Colonic mucosa (tissue), 4 donors: Measurements from ENCODE around the gene FAM217A. TPM values are rescaled to one million over a fixed set of nuclear protein-coding genes. Genes with fewer than 3 reads are reported as not detected.
A peak's percentile ranks its signal among the peaks of the same experiment; 100 is the strongest.

Experiments
- DNase-seq: peaks from one replicate; pipeline ENCODE4 v3.0.0-alpha.2; 2020
- H3K27ac ChIP-seq: fragments of 200-600 bp; one replicate; pipeline ENCODE4 v1.8.0; 2021
- H3K27me3 ChIP-seq: fragments of 200-600 bp; one replicate; pipeline ENCODE4 v1.8.0; 2021
- H3K36me3 ChIP-seq: fragments of 200-600 bp; one replicate; pipeline ENCODE4 v1.8.0; 2021
- H3K4me1 ChIP-seq: fragments of 200-600 bp; one replicate; pipeline ENCODE4 v1.8.0; 2021; ENCODE audit warnings: mild to moderate bottlenecking
- H3K4me3 ChIP-seq: fragments of 200-600 bp; one replicate; pipeline ENCODE4 v1.8.0; 2021
- H3K9ac ChIP-seq, 2 donors: one replicate each; pipeline ENCODE4 v1.7.0; 2013; ENCODE audit warnings: control low read depth in 2 of 2, low read depth in 2 of 2, low read length in 2 of 2
- H3K9me3 ChIP-seq: fragments of 200-600 bp; one replicate; pipeline ENCODE4 v1.8.0; 2021
- intact Hi-C: fragments of 100-400 bp; cut with DNase I; formaldehyde crosslinking; loops from one replicate; pipeline ENCODE4 v1.14.1; 2022
- total RNA-seq, 2 donors: library from RNA; stranded (reverse); fragmentation: NEBNext Ultra II Directional in 1 of 2; extraction: Animal tissue kit (Norgen Biotek cat#: 25700) in 1 of 2; gene quantifications; one replicate each; pipeline ENCODE4 v1.2.1, GENCODE V29; 2021
- TF ChIP-seq, protein P1 (sequence below): fragments of 200-600 bp; IDR thresholded peaks from one replicate; pipeline ENCODE4 v1.8.0; 2022; ENCODE audit warnings: antibody characterized with exemption, mild to moderate bottlenecking
- donor health status: healthy.
- donor health status: DM: no; HTN: no; CAD: no.
- donor health status: DM: no; HTN: no; CAD: no.

The FAM217A gene
- total RNA-seq, 2 donors from 2014 or later = not detected

DNA sequence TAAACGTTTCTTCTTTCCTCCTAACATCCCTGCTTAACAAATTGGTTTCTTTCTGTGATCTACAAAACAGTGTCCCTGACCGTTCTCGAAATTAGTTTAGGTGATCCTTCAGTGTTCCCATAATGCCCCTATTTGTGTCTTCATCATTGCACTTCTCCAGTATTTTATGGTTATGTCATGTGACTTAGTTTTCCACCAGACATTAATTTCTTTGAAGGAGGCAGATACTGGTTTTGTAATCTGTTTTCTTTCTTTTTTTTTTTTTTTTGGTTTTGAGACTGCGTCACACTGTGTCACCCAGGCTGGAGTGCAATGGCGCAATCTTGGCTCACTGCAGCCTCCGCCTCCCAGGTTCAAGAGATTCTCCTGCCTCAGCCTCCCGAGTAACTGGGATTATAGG is 49.2 kb downstream of the FAM217A start:
- Histone ChIP-seq H3K36me3 (no peaks in the 10 kb centered on the region), H3K4me3 (no peak overlapping the region), H3K4me1 (no peaks in the 10 kb centered on the region), H3K27me3 (no peaks in the 10 kb centered on the region), H3K9me3 (no peaks in the 10 kb centered on the region), H3K9ac (no peak overlapping the region), H3K27ac (no peak overlapping the region)
- intact Hi-C loops = loop anchor here (10.0 kb wide), 1 partner anchor 105 kb away; the partner anchor contains the start of gene ECI2
- no peak for DNase-seq
- TF ChIP-seq, protein P1, sequence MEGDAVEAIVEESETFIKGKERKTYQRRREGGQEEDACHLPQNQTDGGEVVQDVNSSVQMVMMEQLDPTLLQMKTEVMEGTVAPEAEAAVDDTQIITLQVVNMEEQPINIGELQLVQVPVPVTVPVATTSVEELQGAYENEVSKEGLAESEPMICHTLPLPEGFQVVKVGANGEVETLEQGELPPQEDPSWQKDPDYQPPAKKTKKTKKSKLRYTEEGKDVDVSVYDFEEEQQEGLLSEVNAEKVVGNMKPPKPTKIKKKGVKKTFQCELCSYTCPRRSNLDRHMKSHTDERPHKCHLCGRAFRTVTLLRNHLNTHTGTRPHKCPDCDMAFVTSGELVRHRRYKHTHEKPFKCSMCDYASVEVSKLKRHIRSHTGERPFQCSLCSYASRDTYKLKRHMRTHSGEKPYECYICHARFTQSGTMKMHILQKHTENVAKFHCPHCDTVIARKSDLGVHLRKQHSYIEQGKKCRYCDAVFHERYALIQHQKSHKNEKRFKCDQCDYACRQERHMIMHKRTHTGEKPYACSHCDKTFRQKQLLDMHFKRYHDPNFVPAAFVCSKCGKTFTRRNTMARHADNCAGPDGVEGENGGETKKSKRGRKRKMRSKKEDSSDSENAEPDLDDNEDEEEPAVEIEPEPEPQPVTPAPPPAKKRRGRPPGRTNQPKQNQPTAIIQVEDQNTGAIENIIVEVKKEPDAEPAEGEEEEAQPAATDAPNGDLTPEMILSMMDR = no peak

- Histone ChIP-seq H3K27ac (no peak overlapping the region), H3K4me3 (no peak overlapping the region), H3K9me3 (no peaks in the 10 kb centered on the region), H3K9ac (no peak overlapping the region), H3K4me1 (peaks cover 7% of the 10 kb centered on the region), H3K36me3 (no peaks in the 10 kb centered on the region), H3K27me3 (no peaks in the 10 kb centered on the region)
- TF ChIP-seq, protein P1 = no peak
- intact Hi-C loops = loop anchor here (10.0 kb wide), 1 partner anchor 107 kb away; the partner anchor contains the start of gene ECI2
- DNase-seq = no peak
These were observed 50.9 kb downstream of the FAM217A start for GRCh38 chr6:4028051-4028450.

DNA sequence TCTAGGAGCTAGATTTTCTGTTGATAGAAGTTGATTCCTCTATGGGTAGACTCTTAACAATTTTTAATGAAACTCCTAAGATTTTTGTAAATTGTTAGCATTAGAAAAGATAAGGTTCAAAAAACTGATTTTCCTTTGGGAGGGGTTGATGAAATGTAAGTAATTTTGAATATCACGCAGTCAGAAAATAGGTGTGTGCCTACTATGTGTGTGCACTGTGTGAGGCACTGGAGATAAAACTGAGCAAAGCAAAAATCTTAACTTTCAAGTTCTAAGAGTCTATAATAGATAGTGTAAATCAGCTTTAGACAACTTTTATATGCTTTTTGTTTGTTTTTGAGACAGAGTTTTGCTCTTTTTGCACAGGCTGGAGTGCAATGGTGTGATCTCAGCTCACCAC is 53.3 kb downstream of the FAM217A start:
- Histone ChIP-seq H3K36me3 (no peaks in the 10 kb centered on the region), H3K4me1 (peaks cover 14% of the 10 kb centered on the region), H3K27me3 (no peaks in the 10 kb centered on the region), H3K9ac (no peak overlapping the region), H3K27ac (no peak overlapping the region), H3K9me3 (no peaks in the 10 kb centered on the region), H3K4me3 (no peak overlapping the region)
- DNase-seq = no peak
- intact Hi-C loops = loop anchor here (10.0 kb wide), 1 partner anchor 109 kb away; the partner anchor contains the start of gene ECI2
- TF ChIP-seq, protein P1 = no peak

DNA sequence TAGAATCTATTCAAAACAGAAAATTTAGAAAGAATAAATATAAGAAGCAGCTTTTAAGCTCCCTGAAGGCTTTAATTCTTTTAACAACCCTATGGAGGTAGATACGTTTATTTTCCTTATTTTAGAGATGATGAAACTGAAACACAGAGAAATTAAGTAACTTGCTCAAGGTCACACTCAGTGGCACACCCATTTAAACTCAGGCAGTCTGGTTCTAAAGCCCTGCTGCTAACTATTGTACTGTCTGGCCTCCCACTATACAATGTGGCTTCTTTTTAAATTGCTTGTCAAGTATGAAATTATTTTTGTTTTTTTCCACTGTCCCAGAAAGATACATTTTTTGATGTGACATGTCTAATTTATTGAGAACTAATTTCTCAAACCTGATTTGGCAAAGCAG is 55.7 kb downstream of the FAM217A start:
- no peaks in the 10 kb centered on the region for H3K9me3 ChIP-seq
- H3K36me3 ChIP-seq = no peaks in the 10 kb centered on the region

DNA sequence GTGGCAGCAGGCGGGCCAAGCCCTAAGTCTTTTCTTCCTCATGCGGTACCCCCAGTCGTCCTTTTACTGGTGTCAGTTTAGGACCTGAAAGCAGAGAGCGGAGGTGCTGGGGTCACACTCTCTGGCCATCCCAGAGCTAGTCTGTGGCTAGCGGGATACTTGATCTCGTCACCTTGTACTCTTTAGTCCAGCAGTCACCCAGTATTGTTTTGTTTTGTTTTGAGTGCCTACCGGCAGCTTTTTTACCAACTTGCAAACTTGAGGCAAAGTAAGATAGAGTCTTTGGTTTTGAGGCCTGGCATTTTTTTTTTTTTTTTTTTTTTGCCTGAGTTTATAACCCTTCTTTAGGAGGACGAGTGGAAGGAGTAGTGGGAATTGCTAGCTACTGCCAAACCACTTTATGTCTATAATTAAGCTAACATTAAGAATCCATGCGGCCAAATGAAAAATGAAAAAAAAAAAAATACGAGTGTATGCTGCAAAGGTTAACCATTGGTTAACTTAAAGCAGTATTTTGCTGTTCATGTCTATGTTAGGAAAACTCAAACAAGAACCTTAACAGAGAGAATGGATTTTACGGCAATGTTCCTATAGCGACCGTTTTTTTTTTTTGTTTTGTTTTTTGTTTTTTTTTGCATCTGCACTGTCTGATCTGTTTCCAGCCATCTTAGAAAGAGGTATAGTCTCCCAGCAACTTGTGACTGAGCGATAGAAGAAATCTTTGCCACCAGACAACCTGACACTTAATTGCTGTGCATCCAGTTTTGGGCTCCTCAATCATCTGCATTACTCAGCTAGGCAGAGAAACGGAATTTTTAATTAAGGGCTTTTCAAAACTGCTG is 56.9 kb downstream of the FAM217A start:
- intact Hi-C loops = loop anchor here (10.0 kb wide), 1 partner anchor 113 kb away; the partner anchor contains the start of gene ECI2
- DNase-seq = no peak

More for the DNA sequence above, 55.7 kb downstream of the FAM217A start:
- Histone ChIP-seq H3K4me1 (peaks cover 14% of the 10 kb centered on the region), H3K4me3 (no peak overlapping the region), H3K9ac (peak overlapping the region in 1 of 2 donors; percentile 97), H3K27me3 (no peaks in the 10 kb centered on the region), H3K27ac (no peak overlapping the region)
- TF ChIP-seq, protein P1 = no peak
- intact Hi-C loops = loop anchor here (10.0 kb wide), 1 partner anchor 112 kb away; the partner anchor contains the start of gene ECI2
- DNase-seq = no peak

More for the DNA sequence above, 56.9 kb downstream of the FAM217A start:
- Histone ChIP-seq H3K9ac (peak overlapping the region; percentile 87 to 97), H3K36me3 (no peaks in the 10 kb centered on the region), H3K27me3 (no peaks in the 10 kb centered on the region), H3K4me1 (peaks cover 14% of the 10 kb centered on the region), H3K4me3 (peak overlapping the region; percentile 55), H3K9me3 (no peaks in the 10 kb centered on the region), H3K27ac (peak overlapping the region; percentile 97)
- TF ChIP-seq, protein P1 = no peak
